ENCODE results near the gene ITGAD.

GRCh38 chr16:31421587-31421986 is 28.5 kb downstream of the ITGAD start:
- TF ChIP-seq EP300 (IDR thresholded peaks at IDR 0.05; ENCODE audit: borderline replicate concordance): no peak
- TF ChIP-seq MAX (IDR thresholded peaks at IDR 0.05): no peak
- no peak for TF ChIP-seq EGR1 (IDR thresholded peaks at IDR 0.05)
- TF ChIP-seq CEBPB (IDR thresholded peaks at IDR 0.05): no peak
- TF ChIP-seq YY1 (IDR thresholded peaks at IDR 0.05; ENCODE audit: low read depth): no peak
- no peak for TF ChIP-seq TAF1 (IDR thresholded peaks at IDR 0.05; ENCODE audit: low read depth)
- TF ChIP-seq CREB1 (IDR thresholded peaks at IDR 0.05; ENCODE audit: low read depth): no peak

All from Ishikawa (cell line).